Activated effector memory CD4-positive, alpha-beta T cell treated with Interleukin-2 at 50 U/mL for 16 hours (primary cell): ENCODE results near the gene KIF6.

Experiments
- DNase-seq: peaks from one replicate; pipeline ENCODE4 v3.0.0-alpha.2; 2020

KIF6 gene

GRCh38 chr6:39338397-39338796 is 386.8 kb downstream of the KIF6 start:
- no peak for DNase-seq

GRCh38 chr6:39335780-39336545 is 389.2 kb downstream of the KIF6 start:
- DNase-seq, result no peak

GRCh38 chr6:39333644-39334438 is 391.4 kb downstream of the KIF6 start:
- DNase-seq, result no peak

- no peak for DNase-seq
Observed at GRCh38 chr6:39330476-39330875, 394.7 kb downstream of the KIF6 start.

- DNase-seq, result no peak
Observed at GRCh38 chr6:39330057-39330456, 395.2 kb downstream of the KIF6 start.

- DNase-seq, result no peak
Observed at GRCh38 chr6:39328066-39328465, 397.1 kb downstream of the KIF6 start.

GRCh38 chr6:39327507-39327906 is 397.7 kb downstream of the KIF6 start:
- DNase-seq, result no peak

GRCh38 chr6:39322306-39322850 is 402.8 kb downstream of the KIF6 start, which contains the start of gene KCNK16:
TSS of gene KCNK16 (minus strand) at chr6:39322702. CDS start at chr6:39322540, 162 bp downstream.
- no peak for DNase-seq

- DNase-seq, result no peak
Observed at GRCh38 chr6:39321761-39322160, 403.4 kb downstream of the KIF6 start.

- DNase-seq, result no peak
Observed at GRCh38 chr6:39320363-39320984, 404.7 kb downstream of the KIF6 start.

GRCh38 chr6:39319621-39320362 is 405.4 kb downstream of the KIF6 start:
- DNase-seq, result no peak

GRCh38 chr6:39317256-39317655 is 408.0 kb downstream of the KIF6 start:
- DNase-seq, result no peak

GRCh38 chr6:39314273-39314795 is 410.9 kb downstream of the KIF6 start, which contains the start of gene KCNK17:
TSS of gene KCNK17 (minus strand) at chr6:39314419. CDS start at chr6:39314320, 99 bp downstream.
- no peak for DNase-seq

- DNase-seq, result no peak
Observed at GRCh38 chr6:39313526-39314272, 411.5 kb downstream of the KIF6 start.

GRCh38 chr6:39312912-39313525 is 412.2 kb downstream of the KIF6 start:
- no peak for DNase-seq

- no peak for DNase-seq
Observed at GRCh38 chr6:39310542-39310941, 414.7 kb downstream of the KIF6 start.

- DNase-seq, result peak; percentile 30
Observed at GRCh38 chr6:39309942-39310531, 415.2 kb downstream of the KIF6 start.

- DNase-seq, result no peak
Observed at GRCh38 chr6:39307462-39307861, 417.7 kb downstream of the KIF6 start.

GRCh38 chr6:39304951-39305350 is 420.3 kb downstream of the KIF6 start:
- no peak for DNase-seq

- DNase-seq, result no peak
Observed at GRCh38 chr6:39303425-39304153, 421.6 kb downstream of the KIF6 start.
